ENCODE data around the gene LTF.
"Not testable (repeated sequence)": the region's sequence is repeated elsewhere in the genome, so short reads cannot be mapped to it uniquely, and the experiment has no call there.

The LTF gene

GRCh38 chr3:46395210-46395661 is 69.5 kb downstream of the LTF start:
- Histone ChIP-seq H3K27me3 (ENCODE audit: control insufficient read depth, low read length) (peaks cover 7% of the 10 kb centered on the region; the same call in 1 of the 2 replicates), H3K9me3 (ENCODE audit: control insufficient read depth, insufficient read depth, low read length) (no peaks in the 10 kb centered on the region), H3K27ac (ENCODE audit: low read depth, low read length) (no peak overlapping the region), H3K4me3 (ENCODE audit: low read length) (no peak overlapping the region), H4K20me1 (ENCODE audit: control insufficient read depth, insufficient read depth, low read depth, low read length) (no peaks in the 10 kb centered on the region), H3K4me2 (ENCODE audit: low read length) (no peak overlapping the region), H3K36me3 (ENCODE audit: control insufficient read depth, low read length) (no peaks in the 10 kb centered on the region), H3F3A (ENCODE audit: control insufficient read depth, insufficient read depth) (no peaks in the 10 kb centered on the region), H3K79me2 (ENCODE audit: control insufficient read depth, low read length) (no peaks in the 10 kb centered on the region), H3K4me1 (ENCODE audit: control insufficient read depth, low read length) (no peaks in the 10 kb centered on the region), H3K9me2 (replicated peaks; ENCODE audit: control insufficient read depth, low read length) (no peaks in the 10 kb centered on the region)
- TF ChIP-seq, protein P1, sequence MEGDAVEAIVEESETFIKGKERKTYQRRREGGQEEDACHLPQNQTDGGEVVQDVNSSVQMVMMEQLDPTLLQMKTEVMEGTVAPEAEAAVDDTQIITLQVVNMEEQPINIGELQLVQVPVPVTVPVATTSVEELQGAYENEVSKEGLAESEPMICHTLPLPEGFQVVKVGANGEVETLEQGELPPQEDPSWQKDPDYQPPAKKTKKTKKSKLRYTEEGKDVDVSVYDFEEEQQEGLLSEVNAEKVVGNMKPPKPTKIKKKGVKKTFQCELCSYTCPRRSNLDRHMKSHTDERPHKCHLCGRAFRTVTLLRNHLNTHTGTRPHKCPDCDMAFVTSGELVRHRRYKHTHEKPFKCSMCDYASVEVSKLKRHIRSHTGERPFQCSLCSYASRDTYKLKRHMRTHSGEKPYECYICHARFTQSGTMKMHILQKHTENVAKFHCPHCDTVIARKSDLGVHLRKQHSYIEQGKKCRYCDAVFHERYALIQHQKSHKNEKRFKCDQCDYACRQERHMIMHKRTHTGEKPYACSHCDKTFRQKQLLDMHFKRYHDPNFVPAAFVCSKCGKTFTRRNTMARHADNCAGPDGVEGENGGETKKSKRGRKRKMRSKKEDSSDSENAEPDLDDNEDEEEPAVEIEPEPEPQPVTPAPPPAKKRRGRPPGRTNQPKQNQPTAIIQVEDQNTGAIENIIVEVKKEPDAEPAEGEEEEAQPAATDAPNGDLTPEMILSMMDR (IDR thresholded peaks at IDR 0.05; ENCODE audit: low read depth, low read length, poor library complexity, severe bottlenecking): no peak
- no peak for TF ChIP-seq EZH2phosphoT487 (IDR thresholded peaks at IDR 0.05; ENCODE audit: borderline replicate concordance, low read length)

GRCh38 chr3:46393554-46394434 is 70.9 kb downstream of the LTF start:
- peaks cover 5% of the 10 kb centered on the region; the same call in 1 of the 2 replicates for H3K27me3 ChIP-seq (ENCODE audit: control insufficient read depth, low read length)
- no peaks in the 10 kb centered on the region for H4K20me1 ChIP-seq (ENCODE audit: control insufficient read depth, insufficient read depth, low read depth, low read length)
- H3K9me2 ChIP-seq (replicated peaks; ENCODE audit: control insufficient read depth, low read length): no peaks in the 10 kb centered on the region
- no peak for TF ChIP-seq EZH2phosphoT487 (IDR thresholded peaks at IDR 0.05; ENCODE audit: borderline replicate concordance, low read length)
- TF ChIP-seq, protein P1 (IDR thresholded peaks at IDR 0.05; ENCODE audit: low read depth, low read length, poor library complexity, severe bottlenecking): no peak
- no peaks in the 10 kb centered on the region for H3K79me2 ChIP-seq (ENCODE audit: control insufficient read depth, low read length)
- H3K27ac ChIP-seq (ENCODE audit: low read depth, low read length): no peak overlapping the region
- H3F3A ChIP-seq (ENCODE audit: control insufficient read depth, insufficient read depth): no peaks in the 10 kb centered on the region
- H3K4me1 ChIP-seq (ENCODE audit: control insufficient read depth, low read length): no peaks in the 10 kb centered on the region
- H3K4me3 ChIP-seq (ENCODE audit: low read length): no peak overlapping the region
- no peak overlapping the region for H3K4me2 ChIP-seq (ENCODE audit: low read length)
- H3K36me3 ChIP-seq (ENCODE audit: control insufficient read depth, low read length): no peaks in the 10 kb centered on the region
- H3K9me3 ChIP-seq (ENCODE audit: control insufficient read depth, insufficient read depth, low read length): no peaks in the 10 kb centered on the region

- H3K4me3 ChIP-seq (ENCODE audit: low read length): no peak overlapping the region
- TF ChIP-seq EZH2phosphoT487 (IDR thresholded peaks at IDR 0.05; ENCODE audit: borderline replicate concordance, low read length): no peak
- TF ChIP-seq, protein P1 (IDR thresholded peaks at IDR 0.05; ENCODE audit: low read depth, low read length, poor library complexity, severe bottlenecking): no peak
- no peaks in the 10 kb centered on the region for H3K9me2 ChIP-seq (replicated peaks; ENCODE audit: control insufficient read depth, low read length)
- H3F3A ChIP-seq (ENCODE audit: control insufficient read depth, insufficient read depth): no peaks in the 10 kb centered on the region
- H3K27me3 ChIP-seq (ENCODE audit: control insufficient read depth, low read length): 0 out of 2 replicates have a peak, but pooled peaks cover 4% of the 10 kb centered on the region
- H3K79me2 ChIP-seq (ENCODE audit: control insufficient read depth, low read length): no peaks in the 10 kb centered on the region
- no peaks in the 10 kb centered on the region for H4K20me1 ChIP-seq (ENCODE audit: control insufficient read depth, insufficient read depth, low read depth, low read length)
- H3K4me2 ChIP-seq (ENCODE audit: low read length): no peak overlapping the region
- H3K9me3 ChIP-seq (ENCODE audit: control insufficient read depth, insufficient read depth, low read length): no peaks in the 10 kb centered on the region
- no peaks in the 10 kb centered on the region for H3K4me1 ChIP-seq (ENCODE audit: control insufficient read depth, low read length)
- no peak overlapping the region for H3K27ac ChIP-seq (ENCODE audit: low read depth, low read length)
- no peaks in the 10 kb centered on the region for H3K36me3 ChIP-seq (ENCODE audit: control insufficient read depth, low read length)
Measured at GRCh38 chr3:46393011-46393410, 71.7 kb downstream of the LTF start.

GRCh38 chr3:46391526-46391925 is 73.2 kb downstream of the LTF start:
- H3K9me2 ChIP-seq (replicated peaks; ENCODE audit: control insufficient read depth, low read length); H3K4me3 ChIP-seq (ENCODE audit: low read length); H3K27ac ChIP-seq (ENCODE audit: low read depth, low read length); H4K20me1 ChIP-seq (ENCODE audit: control insufficient read depth, insufficient read depth, low read depth, low read length); H3K27me3 ChIP-seq (ENCODE audit: control insufficient read depth, low read length); H3K4me1 ChIP-seq (ENCODE audit: control insufficient read depth, low read length); H3F3A ChIP-seq (ENCODE audit: control insufficient read depth, insufficient read depth); H3K36me3 ChIP-seq (ENCODE audit: control insufficient read depth, low read length); H3K4me2 ChIP-seq (ENCODE audit: low read length); H3K9me3 ChIP-seq (ENCODE audit: control insufficient read depth, insufficient read depth, low read length); H3K79me2 ChIP-seq (ENCODE audit: control insufficient read depth, low read length): not testable (repeated sequence)
